Left kidney (tissue), 2 donors: ENCODE measurements around the gene ADGRL2. TPM values are rescaled to one million over a fixed set of nuclear protein-coding genes. Genes with fewer than 3 reads are reported as not detected.

Experiments
- DNase-seq: peaks from one replicate; pipeline ENCODE4 v3.0.0-alpha.2; 2013
- polyA plus RNA-seq: library from polyadenylated mRNA; unstranded; fragments of 120-200 nt; gene quantifications from one replicate; pipeline ENCODE4 v1.2.1, GENCODE V29; 2013; ENCODE audit not compliant: insufficient read length

Gene ADGRL2
- polyA plus RNA-seq, 1 donor: 180 TPM

- DNase-seq: no peak
Observed at GRCh38 chr1:81907575-81907974, 106.8 kb downstream of the ADGRL2 start.

DNA sequence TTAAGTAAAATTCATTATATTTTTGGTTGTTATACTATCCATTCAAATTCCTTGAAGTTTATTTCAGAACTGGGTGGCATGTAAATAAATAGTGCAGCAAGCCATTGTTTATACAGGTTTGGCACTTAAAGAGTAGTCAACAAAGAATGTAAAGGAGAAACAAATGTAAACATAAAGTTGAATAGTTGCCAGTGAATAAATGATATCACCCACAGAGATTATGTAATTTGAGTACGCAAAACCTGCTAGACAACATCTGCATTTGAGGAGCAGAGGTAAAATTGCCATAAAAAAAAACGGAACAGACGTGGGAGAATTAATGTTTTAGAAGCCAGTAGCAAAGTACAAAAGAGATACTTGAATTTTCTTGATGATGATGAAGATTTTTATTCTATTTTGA lies 111.6 kb downstream of the ADGRL2 start:
- no peak for DNase-seq

GRCh38 chr1:81915937-81916336 lies 115.2 kb downstream of the ADGRL2 start:
- no peak for DNase-seq

GRCh38 chr1:81920245-81920740 lies 119.6 kb downstream of the ADGRL2 start:
- DNase-seq: peak; percentile 29

- no peak for DNase-seq
Observed at GRCh38 chr1:81920886-81921285, 120.2 kb downstream of the ADGRL2 start.

DNA sequence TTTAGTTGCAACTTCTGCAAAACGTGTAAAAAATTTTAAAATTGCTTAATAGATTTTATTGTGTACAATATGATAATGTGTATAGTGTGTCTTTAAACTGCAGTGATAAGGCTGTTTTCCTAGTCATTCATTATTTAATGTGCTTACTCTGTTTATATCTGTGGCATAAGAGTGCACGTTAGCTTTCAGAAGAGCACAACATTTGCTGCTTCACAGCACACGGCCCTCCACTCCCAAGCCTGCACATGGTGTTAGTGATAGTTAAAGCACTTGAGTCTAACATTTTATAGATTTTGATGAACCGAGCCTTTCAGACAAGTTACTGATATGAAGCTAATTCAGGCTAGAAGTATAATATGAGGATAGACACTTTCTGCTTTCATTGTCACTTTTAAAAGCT lies 120.6 kb downstream of the ADGRL2 start:
- DNase-seq: no peak

DNA sequence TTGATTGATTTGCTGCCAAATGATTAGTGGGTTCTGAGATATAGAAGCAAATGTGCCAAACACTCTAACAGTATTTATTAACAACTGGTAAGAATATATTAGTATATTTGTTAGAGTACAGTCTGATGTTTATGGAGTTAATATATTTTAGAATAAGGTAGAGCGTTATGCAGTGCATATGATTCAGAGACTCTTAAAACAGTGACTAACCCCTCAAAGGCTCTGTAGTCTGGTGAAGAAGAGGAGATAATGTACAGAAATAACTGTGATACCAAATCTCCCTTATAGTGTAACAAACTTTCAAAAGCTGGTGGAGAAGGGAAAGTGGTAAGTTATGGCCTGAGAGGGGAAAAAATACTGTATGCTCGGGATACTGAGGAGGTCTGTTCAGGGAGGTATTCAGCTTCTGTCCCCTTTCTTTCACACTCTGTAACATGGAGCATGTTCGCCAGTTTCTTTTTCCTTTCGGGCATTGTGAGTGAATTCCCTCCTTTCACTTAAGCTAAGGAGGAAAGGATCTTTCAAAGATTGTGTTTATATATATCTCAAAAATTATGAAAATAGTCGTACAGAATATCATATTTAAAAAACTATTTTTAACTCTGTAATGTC lies 121.2 kb downstream of the ADGRL2 start:
- DNase-seq: no peak

GRCh38 chr1:81922955-81923354 lies 122.2 kb downstream of the ADGRL2 start:
- DNase-seq: no peak

DNA sequence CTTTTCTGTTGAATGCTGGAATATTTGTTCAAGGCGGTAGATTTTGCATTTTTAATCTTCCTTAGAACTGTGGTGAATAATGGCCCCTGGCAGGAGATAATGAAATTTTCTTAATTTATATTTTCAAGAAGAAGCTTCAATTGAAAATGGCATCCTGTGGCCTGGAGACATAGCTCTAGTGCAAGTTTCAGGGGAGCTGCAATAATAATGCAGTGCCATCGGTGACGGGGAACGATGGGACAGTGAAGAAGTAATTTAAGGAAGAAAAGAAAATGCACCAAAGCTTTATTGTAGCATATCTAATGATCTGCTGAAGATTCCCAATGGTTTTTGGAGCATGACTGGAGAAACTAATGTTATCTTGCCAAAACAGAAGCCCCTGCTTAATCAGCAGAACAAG lies 128.4 kb downstream of the ADGRL2 start:
- DNase-seq: no peak

DNA sequence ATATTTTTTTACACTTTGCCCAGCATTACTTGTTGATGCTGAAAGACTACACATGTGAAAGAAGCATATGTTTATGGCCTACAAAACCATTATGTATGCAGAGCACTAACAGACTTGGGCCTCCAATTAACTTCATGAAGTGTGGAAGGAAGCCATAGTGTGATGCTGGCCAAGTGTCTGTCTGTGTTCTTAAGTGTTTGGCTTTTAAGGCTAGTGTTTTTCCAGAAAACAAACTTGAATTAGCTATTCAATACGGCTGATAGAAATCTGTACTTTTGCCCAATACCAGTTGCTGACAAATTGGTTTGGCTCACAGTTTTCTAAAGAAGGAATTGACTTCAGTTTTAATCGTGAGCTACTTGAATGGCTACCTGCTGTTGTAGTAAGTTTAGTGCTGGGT lies 136.1 kb downstream of the ADGRL2 start:
- DNase-seq: no peak

DNA sequence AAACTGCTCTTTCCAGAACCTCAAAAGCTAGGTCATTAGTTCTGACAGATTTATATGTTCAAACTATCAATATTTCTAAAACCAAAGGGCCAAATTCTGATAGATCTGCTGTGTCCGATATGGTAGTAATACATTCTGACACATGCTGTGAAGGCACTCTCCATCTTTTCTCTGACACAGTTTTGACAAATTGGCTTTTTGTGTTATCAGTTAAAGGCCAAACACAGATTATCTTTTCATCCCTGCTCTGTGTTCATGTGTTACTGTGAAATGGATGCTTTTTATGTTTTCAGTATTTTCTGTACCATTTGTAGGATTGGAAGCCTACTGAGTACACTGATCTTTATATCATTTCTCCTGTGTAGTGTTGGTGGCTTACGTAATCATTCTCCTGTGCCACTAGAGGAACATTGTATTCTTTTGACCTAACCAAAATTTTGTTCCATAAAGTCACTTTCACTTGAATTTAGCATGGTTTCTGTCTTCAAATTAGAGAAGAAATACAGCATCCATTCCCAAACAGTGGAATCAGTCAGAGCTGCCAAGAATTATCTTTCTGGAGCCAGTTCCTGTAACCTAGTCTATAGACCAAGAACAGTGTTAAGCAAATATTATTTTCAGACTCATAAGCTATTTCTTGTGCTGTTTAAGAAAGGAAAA lies 137.2 kb downstream of the ADGRL2 start:
- no peak for DNase-seq

DNA sequence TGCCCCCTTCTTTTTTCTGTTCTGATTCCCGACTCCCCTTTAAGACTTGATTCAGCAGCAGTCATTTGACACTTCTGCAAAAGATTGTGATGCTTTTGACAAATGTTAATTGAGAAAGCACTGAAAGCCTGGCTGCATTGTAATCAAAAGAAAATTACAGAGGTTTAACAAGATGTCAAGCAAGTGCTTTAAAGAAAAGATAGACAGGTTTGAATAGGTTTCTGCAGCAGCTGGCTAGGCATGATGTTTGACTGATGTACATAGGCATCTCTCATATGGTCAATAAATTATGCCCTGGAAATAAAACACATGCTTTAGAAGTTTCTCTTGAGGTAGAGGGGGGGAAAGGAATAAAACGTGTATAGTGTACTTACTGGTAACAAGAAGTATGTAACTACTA lies 147.8 kb downstream of the ADGRL2 start:
- no peak for DNase-seq

GRCh38 chr1:81949421-81949820 lies 148.7 kb downstream of the ADGRL2 start:
- DNase-seq: no peak

- DNase-seq: no peak
Observed at GRCh38 chr1:81950037-81950436, 149.3 kb downstream of the ADGRL2 start.

- no peak for DNase-seq
Observed at GRCh38 chr1:81950591-81951244, 150.0 kb downstream of the ADGRL2 start.

DNA sequence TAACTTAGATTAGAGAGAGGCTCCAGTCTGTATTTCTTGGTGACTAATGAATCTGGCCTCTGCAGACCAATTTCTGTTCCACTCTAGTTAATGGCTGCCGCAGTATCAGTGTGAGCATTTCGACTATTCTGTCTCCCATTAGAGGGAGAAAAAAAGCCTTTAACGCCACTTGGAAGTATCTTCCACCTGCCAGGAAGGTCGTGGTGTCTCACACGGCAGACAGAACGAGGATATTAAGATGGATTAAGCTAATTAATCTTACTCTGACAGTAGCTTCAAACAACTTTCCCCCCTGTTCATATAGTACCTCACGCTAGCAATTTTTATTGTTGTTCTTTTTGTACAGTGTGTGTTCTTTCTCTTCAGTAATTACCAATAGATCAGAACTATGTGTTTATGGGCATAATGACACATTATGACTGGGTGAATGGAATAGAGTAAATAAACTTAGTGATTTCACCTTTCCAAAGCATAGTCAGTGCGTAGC lies 153.8 kb downstream of the ADGRL2 start:
- DNase-seq: no peak

DNA sequence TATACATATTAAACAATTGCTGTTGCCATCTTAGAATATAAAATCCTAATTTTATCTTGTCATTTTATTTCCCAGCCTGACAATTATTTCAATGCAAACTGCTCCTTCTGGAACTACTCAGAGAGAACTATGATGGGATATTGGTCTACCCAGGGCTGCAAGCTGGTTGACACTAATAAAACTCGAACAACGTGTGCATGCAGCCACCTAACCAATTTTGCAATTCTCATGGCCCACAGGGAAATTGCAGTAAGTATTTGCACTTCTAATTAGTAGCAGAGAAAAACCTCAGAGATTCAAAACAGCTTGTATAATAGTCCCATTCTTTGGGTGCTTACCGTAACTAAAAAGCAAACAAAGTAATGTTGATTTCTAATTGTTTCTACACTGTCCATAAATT lies 167.2 kb downstream of the ADGRL2 start:
- no peak for DNase-seq

DNA sequence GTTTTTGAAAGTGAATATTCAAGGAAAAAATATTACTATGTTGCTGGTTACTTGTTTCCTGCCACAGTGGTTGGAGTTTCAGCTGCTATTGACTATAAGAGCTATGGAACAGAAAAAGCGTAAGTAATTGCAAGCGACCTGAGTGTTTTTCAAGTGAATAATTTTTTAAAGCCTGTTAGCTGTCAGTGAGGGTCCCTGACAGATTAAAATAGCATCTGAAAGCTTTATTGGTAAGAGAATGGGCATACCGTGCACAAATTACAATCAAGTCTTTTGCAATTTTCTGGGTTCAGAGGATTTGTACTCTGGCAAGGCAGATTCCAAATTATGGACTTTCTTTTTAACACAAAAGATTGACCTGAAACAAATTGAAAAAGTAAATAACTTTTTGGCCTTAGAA lies 169.7 kb downstream of the ADGRL2 start:
- DNase-seq: no peak

DNA sequence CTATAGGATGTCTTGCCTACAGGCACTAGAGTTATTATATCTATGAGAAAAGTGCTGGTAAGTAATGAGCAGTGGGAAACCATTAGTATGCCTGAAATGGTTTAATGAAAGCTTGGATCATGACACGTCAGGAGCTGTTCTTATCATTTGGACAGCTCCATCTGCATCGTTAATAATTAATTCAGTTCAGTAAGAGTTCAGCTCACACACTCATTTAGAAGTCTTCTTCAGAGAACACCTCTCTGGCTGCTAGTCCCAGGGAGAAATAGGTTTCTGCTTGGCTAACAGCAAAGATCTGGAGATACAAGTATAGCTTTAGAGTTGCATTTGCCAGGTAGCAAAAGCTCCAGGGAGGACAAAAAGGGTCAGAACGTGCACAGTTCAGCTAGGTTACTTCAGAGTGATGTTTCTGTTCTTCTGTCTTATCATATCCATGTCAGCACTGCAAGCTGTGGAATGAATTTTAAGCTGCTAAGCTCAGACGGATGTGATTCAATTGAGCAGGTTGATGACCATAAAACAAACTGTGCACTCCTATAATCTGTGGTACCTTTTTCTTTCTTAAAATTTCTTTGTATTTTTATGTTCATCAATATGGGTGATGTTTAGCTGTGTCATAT lies 173.6 kb downstream of the ADGRL2 start:
- no peak for DNase-seq

GRCh38 chr1:81974883-81975555 lies 174.3 kb downstream of the ADGRL2 start:
- DNase-seq: no peak

DNA sequence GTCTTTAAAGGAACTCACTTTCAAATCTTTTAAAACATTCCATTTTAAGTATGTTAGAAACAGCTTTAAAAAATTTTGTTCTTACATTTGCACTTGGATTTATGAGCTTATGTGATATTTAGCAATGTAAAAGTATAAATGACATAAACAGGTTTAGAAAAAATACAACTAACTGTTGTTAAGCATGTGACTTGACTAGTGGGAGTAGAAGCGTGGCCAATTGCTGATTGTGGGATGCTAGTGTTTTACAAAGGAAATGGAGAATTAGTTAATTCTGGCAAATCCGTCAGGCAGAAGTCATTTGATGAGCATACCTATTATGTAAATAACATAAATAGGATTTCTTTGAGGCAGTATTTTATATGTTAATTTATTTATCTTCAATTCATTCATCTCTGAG lies 175.8 kb downstream of the ADGRL2 start:
- DNase-seq: no peak

GRCh38 chr1:81978945-81979344 lies 178.2 kb downstream of the ADGRL2 start:
- no peak for DNase-seq
